ENCODE data around the gene ASCL1.

The ASCL1 gene

DNA sequence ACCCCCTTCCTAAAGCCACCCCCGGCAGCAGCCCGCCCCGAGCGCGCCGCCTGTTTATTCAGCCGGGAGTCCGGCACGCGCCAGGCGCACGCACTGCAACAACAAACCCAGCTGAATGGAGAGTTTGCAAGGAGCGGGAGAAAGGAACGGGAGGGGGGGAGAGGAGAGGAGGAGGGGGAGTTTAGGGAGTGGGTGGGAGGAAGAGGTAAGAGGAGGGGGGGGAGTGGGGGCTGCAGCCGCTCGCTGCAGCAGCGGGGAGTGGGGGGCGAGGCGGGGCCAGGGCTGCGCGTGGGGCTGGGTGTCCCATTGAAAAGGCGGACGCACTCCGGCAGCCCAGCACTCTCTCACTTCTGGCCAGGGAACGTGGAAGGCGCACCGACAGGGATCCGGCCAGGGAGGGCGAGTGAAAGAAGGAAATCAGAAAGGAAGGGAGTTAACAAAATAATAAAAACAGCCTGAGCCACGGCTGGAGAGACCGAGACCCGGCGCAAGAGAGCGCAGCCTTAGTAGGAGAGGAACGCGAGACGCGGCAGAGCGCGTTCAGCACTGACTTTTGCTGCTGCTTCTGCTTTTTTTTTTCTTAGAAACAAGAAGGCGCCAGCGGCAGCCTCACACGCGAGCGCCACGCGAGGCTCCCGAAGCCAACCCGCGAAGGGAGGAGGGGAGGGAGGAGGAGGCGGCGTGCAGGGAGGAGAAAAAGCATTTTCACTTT is at the start of gene ASCL1:
Gene ASCL1 (plus strand): TSS at position 336 of the 712 bp plus-strand sequence. CDS start 571 bp downstream, outside the sequence.
- Mint-ChIP-seq H3K4me1 (ENCODE audit: low read depth) (peaks cover 29% of the 10 kb centered on the region), H3K4me3 (peak within 1 kb of the TSS; percentile 77), H3K27ac (no peak within 1 kb of the TSS), H3K27me3 (peaks cover 66% of the 10 kb centered on the region), H3K36me3 (no peaks in the 10 kb centered on the region), H3K9me3 (ENCODE audit: low read depth) (no peaks in the 10 kb centered on the region)

DNA sequence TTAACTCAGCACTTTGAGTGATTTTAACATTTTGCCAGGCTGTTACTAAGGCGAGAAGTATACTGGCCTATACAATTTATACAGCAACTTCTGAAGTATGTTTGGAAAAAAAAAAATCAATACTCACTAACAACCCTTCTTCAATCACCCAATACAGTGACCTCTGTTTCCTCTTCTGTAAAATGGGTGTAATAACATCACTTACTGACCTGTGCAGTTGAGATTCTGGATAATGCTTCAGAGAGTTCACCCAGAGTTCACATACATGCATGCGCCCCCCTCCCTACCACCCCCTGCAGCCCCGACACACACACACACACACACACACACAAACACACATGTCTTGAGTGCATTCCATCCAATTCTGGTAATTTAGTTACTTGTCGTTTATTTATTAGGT is 49.6 kb upstream of the ASCL1 start:
- Mint-ChIP-seq H3K4me3 (no peak overlapping the region), H3K9me3 (ENCODE audit: low read depth) (no peaks in the 10 kb centered on the region), H3K4me1 (ENCODE audit: low read depth) (no peaks in the 10 kb centered on the region), H3K36me3 (no peaks in the 10 kb centered on the region), H3K27me3 (peaks cover 11% of the 10 kb centered on the region), H3K27ac (no peak overlapping the region)

DNA sequence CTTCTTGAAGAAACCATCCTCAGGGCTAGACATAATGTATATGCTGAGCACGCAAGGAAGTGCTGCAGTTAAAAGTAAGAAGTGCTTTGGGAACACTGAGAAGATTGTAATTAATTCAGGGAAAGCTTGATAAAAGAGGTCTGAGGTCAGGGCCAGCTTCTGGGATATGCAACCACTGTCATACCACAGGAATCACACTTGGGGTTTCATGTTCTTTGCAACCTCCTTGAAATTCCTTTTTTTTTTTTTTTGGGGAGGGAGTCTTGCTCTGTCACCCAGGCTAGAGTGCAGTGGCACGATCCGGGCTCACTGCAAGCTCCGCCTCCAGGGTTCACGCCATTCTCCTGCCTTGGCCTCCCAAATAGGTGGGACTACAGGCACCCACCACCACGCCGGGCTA is 47.3 kb upstream of the ASCL1 start:
- Mint-ChIP-seq H3K4me1 (ENCODE audit: low read depth) (no peaks in the 10 kb centered on the region), H3K36me3 (no peaks in the 10 kb centered on the region), H3K27me3 (peaks cover 8% of the 10 kb centered on the region), H3K9me3 (ENCODE audit: low read depth) (no peaks in the 10 kb centered on the region), H3K4me3 (no peak overlapping the region), H3K27ac (no peak overlapping the region)

DNA sequence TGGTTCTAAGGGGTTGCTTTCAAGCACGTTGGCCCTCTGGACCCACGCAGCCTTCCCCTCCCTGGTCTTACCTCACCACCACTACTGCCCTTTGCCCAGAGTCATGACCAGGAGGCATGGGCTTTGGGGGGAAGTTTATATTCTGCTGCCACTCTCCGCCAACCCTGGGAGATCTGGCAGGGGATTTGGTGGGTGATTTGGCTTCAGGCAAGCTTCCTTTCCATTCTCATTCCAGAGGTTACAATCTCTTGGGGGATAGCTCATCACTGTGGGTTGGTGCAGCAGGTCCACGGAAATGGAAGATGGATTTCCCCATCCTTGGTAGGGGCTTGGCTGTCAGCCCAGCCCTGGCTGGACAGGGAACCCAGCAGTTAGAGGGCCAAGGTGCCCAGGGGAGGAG is 46.7 kb upstream of the ASCL1 start:
- no peaks in the 10 kb centered on the region for H3K4me1 Mint-ChIP-seq (ENCODE audit: low read depth)
- no peaks in the 10 kb centered on the region for H3K9me3 Mint-ChIP-seq (ENCODE audit: low read depth)
- peaks cover 7% of the 10 kb centered on the region for H3K27me3 Mint-ChIP-seq
- no peak overlapping the region for H3K4me3 Mint-ChIP-seq
- H3K36me3 Mint-ChIP-seq, result no peaks in the 10 kb centered on the region
- no peak overlapping the region for H3K27ac Mint-ChIP-seq

DNA sequence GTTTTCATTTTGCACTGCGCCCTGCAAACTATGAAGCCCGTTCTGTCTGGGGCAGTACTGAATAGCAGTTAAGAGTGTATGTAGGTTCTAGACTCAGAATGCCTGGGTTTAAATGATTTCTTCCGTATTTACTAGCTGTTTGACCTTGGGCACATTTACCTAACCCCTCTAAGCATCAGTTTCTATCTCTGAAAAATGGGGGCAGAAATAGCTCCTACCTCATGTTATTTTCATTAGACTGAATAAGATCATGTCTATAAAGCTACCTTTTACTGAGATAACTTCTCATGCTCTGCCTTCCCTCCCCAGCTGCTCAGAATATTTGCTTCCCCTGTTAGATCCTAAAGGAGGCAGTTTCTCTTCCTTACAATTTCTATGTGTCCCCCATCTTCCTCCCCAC is 46.2 kb upstream of the ASCL1 start:
- Mint-ChIP-seq H3K4me3 (no peak overlapping the region), H3K9me3 (ENCODE audit: low read depth) (no peaks in the 10 kb centered on the region), H3K27me3 (peaks cover 9% of the 10 kb centered on the region), H3K4me1 (ENCODE audit: low read depth) (no peaks in the 10 kb centered on the region), H3K36me3 (no peaks in the 10 kb centered on the region), H3K27ac (no peak overlapping the region)

DNA sequence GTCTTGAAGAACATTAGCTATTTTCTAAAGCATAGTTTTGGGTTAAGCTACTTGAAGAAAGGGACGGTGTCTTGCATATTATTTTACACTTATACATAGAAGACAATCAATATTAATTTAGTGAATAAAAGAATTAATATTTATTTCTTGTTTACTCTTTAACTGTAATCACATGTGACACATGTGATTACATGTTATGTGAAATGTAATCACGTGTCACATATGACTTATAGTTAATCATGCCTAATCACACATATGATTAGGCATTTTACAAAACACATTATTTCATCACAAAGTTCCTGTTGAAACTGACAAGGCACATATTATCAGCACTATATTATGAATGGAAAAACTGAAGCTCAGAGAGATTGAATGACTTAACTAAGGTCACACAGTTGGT is 45.2 kb upstream of the ASCL1 start:
- Mint-ChIP-seq H3K9me3 (ENCODE audit: low read depth) (no peaks in the 10 kb centered on the region), H3K4me1 (ENCODE audit: low read depth) (no peaks in the 10 kb centered on the region), H3K27ac (no peak overlapping the region), H3K36me3 (no peaks in the 10 kb centered on the region), H3K4me3 (no peak overlapping the region), H3K27me3 (peaks cover 12% of the 10 kb centered on the region)

DNA sequence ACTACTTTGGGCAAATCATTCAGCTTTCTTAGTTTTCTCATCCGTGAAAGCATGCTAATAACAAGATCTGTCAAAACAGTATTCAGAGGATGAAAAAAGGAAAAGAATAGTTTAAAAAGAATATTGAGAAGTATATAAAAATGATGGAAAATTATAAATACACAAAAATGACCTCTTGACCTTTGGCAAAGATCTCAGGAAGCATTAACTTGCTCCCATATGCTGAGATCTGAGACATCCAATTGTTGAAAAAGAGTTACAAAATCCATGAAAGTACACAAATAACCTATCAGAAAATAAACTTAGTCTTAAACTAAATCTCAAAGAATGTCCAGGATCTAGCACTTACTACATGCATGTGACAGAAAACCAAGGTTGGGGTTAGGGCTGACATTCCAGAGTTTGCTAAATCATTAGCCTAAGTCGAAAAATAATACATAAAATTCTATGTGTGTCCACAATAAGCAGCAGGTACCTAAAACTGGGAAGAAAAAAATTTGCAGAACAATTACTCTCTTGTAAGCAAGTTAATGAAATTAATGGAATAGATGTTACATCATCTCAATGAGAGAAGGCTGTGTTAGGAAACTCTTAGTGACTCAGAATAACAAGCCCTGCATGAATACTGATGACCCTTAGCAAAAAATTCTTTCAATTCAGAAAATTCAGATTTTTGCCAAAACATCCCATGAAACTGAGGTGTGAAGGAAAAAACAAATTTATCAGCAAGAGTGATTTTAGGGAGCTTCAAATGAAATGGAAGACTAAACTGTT is 43.8 kb upstream of the ASCL1 start:
- H3K4me3 Mint-ChIP-seq, result no peak overlapping the region
- H3K27me3 Mint-ChIP-seq, result peaks cover 12% of the 10 kb centered on the region
- no peak overlapping the region for H3K27ac Mint-ChIP-seq
- H3K4me1 Mint-ChIP-seq (ENCODE audit: low read depth), result peaks cover 4% of the 10 kb centered on the region
- H3K9me3 Mint-ChIP-seq (ENCODE audit: low read depth), result no peaks in the 10 kb centered on the region
- H3K36me3 Mint-ChIP-seq, result no peaks in the 10 kb centered on the region

DNA sequence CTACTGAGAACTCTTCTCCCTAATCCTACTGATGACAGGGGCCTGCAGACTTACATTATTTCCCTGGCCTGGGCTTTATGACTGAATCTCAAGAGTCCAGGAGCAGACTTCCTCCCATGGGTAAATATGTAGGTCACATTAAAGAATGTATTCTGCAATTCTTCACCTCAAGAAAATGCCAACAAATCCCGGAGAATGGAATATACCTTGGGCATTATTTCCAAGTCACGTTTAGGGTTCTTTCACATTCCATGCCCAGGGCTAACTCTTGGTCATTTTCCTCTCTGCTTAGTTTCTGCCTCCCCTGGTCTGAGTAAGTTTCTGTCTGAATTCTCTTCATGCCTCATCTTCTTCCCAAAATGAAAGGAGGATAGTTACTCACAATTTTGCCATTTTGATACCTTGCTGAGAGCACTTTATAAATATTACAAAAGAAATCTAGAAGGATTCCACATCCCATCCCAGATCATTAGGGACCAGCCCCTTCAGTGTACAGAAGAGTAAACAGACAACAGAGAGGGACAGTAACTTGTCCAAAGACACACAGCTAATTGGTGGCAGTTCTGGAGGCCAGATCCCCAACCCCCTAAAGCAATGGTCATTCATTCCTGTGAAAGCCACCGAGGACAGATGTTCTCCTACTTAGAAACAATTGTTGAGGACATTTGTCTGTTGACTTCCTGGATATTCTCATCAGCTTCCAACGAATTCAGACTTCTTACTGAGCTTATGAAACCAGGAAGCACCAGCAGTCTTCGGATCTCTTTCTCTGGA is 41.0 kb upstream of the ASCL1 start:
- no peak overlapping the region for H3K27ac Mint-ChIP-seq
- peaks cover 12% of the 10 kb centered on the region for H3K27me3 Mint-ChIP-seq
- H3K36me3 Mint-ChIP-seq, result no peaks in the 10 kb centered on the region
- peak overlapping the region; percentile 83 for H3K4me3 Mint-ChIP-seq
- H3K4me1 Mint-ChIP-seq (ENCODE audit: low read depth), result peaks cover 4% of the 10 kb centered on the region
- H3K9me3 Mint-ChIP-seq (ENCODE audit: low read depth), result no peaks in the 10 kb centered on the region

DNA sequence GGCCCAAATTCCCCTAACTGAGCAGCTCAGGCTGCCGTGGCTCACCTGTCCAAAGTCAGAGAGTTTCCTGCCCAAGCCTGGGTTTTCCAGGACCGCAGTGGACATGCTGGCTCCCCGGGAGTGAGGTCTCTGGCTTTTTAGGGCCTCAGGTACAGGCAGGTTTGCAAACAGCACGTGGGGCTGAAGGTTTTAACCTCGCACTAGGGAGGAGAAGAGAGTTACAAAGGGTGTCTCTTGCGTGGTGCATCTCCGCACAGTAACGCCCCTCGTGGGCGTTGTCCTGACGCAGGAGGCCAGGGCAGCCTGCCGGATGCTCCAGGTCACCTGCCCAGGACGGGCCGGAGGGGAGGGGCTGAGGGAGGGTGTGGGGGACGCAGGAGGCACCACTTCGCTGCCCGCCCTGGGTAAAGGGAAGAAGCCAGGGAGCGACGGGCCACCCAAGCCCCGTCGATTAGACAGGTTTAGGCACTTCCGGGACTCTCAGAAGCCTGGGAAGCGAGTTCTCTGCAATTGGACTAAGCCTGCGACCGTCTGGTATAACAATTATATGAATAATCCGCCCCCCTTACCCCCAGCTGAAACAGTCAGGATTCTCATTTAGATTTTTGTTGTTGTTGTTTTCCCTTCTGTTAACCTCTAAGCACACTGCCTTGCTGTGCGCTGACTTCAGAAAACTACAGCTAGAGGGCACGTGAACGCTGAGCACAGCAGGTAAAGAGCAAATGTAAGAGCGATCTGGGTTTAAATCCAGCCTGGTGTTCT is 40.3 kb upstream of the ASCL1 start, which contains the start of gene PAH:
Gene PAH (minus strand): TSS at position 219 of the 762 bp plus-strand sequence. CDS start 114 bp downstream, at position 105.
- no peaks in the 10 kb centered on the region for H3K36me3 Mint-ChIP-seq
- H3K27me3 Mint-ChIP-seq, result peaks cover 12% of the 10 kb centered on the region
- H3K4me3 Mint-ChIP-seq, result peak within 1 kb of the TSS; percentile 83
- H3K9me3 Mint-ChIP-seq (ENCODE audit: low read depth), result no peaks in the 10 kb centered on the region
- peaks cover 4% of the 10 kb centered on the region for H3K4me1 Mint-ChIP-seq (ENCODE audit: low read depth)
- H3K27ac Mint-ChIP-seq, result no peak within 1 kb of the TSS

DNA sequence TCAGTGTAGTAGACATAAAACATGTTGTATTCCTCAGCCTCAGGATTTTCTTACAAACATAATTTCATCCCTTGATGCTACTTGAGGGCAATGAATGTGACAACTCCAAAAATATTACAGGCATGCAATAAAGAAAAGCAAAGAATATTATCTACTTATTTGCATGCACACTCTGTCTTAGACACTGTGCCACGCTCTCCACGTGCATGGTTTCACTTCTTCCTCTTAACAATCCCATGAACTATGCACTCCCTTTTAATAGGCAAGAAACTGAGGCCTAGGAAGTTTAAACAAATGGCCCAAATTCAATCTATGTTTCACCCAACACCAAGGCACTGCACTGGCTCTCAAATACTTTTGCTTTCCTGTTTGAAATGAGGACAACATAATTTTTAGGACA is 38.6 kb upstream of the ASCL1 start:
- H3K27ac Mint-ChIP-seq, result no peak overlapping the region
- peaks cover 4% of the 10 kb centered on the region for H3K4me1 Mint-ChIP-seq (ENCODE audit: low read depth)
- H3K36me3 Mint-ChIP-seq, result no peaks in the 10 kb centered on the region
- no peak overlapping the region for H3K4me3 Mint-ChIP-seq
- H3K9me3 Mint-ChIP-seq (ENCODE audit: low read depth), result no peaks in the 10 kb centered on the region
- peaks cover 13% of the 10 kb centered on the region for H3K27me3 Mint-ChIP-seq

DNA sequence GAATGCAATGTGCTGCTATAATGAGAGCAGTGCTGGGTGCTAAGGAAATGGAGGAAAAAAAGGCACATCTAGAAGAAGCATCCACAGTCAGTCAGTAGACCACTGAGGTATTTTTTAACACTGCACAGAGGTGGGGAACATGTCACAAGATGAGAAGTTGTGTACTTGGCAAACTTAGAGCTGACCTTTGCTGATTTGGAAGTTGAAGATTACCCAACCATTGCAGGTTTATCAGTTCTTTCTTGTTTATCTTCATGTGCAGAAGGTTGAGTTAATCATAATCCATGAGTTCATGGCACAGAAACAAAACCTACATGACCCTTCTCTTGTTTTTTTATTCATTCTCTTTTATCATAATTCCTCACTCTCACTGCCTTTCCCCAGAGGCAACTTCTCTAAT is 37.2 kb upstream of the ASCL1 start:
- Mint-ChIP-seq H3K9me3 (ENCODE audit: low read depth) (no peaks in the 10 kb centered on the region), H3K27ac (no peak overlapping the region), H3K4me1 (ENCODE audit: low read depth) (peaks cover 4% of the 10 kb centered on the region), H3K27me3 (peaks cover 18% of the 10 kb centered on the region), H3K4me3 (no peak overlapping the region), H3K36me3 (no peaks in the 10 kb centered on the region)

DNA sequence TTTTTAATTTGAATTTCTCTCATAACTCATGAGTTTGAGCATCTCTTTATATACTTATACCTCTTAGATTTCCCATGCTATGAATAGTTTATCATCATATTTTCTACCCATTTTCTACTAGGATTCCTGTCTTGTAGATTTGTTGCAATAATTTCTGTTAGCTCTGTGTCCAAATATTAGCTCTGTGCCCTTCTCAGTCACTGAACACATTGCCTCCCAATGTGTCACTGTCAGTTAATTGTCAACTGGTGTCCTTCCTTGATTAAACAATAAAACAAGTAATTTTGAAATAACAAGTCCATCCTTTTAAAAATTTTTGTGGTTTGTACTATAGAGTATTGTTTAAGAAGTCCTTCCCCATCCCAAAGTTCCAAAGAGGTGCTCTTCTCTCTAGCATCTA is 36.2 kb upstream of the ASCL1 start:
- H3K4me3 Mint-ChIP-seq, result no peak overlapping the region
- H3K4me1 Mint-ChIP-seq (ENCODE audit: low read depth), result peaks cover 4% of the 10 kb centered on the region
- no peaks in the 10 kb centered on the region for H3K36me3 Mint-ChIP-seq
- H3K27ac Mint-ChIP-seq, result no peak overlapping the region
- H3K9me3 Mint-ChIP-seq (ENCODE audit: low read depth), result no peaks in the 10 kb centered on the region
- H3K27me3 Mint-ChIP-seq, result peaks cover 18% of the 10 kb centered on the region

DNA sequence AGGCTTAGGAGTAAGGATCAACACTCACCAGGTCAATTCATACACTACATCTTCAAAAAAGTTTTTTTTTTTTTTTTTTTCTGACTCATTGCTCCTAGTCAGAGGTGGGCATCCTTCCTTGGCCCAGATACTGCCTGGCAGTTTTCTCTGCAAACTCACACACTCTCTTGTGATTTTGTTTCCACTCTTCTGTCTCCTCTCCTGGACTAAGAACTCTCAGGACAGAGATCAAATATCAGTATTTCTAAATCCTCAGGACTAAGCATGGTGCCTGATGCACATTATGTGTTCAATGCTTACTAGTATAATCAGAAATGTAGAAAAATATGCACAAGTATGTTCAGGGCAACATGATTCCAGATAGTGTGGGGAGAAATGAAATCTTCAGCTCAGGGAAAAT is 30.3 kb upstream of the ASCL1 start:
- Mint-ChIP-seq H3K27me3 (peaks cover 22% of the 10 kb centered on the region), H3K4me3 (no peak overlapping the region), H3K4me1 (ENCODE audit: low read depth) (no peaks in the 10 kb centered on the region), H3K36me3 (no peaks in the 10 kb centered on the region), H3K9me3 (ENCODE audit: low read depth) (no peaks in the 10 kb centered on the region), H3K27ac (no peak overlapping the region)

DNA sequence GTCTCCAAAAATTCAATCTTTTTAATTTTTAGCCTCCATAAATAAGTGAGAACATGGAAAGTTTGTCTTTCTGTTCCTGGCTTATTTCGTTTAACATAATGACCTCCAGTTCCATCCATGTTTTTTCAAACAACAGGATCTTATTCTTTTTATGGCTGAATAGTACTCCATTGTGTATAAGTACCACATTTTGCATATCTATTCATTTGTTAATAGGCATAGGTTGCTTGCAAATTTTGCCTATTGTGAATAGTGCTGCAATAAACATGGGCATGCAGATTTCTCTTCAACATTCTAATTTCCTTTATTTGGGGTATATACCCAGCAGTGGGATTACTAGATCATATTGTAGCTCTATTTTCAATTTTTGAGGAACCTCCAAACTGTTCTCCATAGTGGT is 24.3 kb upstream of the ASCL1 start:
- Mint-ChIP-seq H3K4me3 (no peak overlapping the region), H3K27ac (no peak overlapping the region), H3K4me1 (ENCODE audit: low read depth) (no peaks in the 10 kb centered on the region), H3K27me3 (peaks cover 19% of the 10 kb centered on the region), H3K36me3 (no peaks in the 10 kb centered on the region), H3K9me3 (ENCODE audit: low read depth) (no peaks in the 10 kb centered on the region)
